GM12891 (cell line): ENCODE data around the gene ELP5.

ENCODE experiments used
- POLR2A ChIP-seq: IDR thresholded peaks from 2 replicates; pipeline ENCODE4 v1.6.1; 2011; ENCODE audit warnings: low read depth, low read length, control low read depth
- POLR2AphosphoS5 ChIP-seq: IDR thresholded peaks from 2 replicates; pipeline ENCODE4 v1.6.1; 2011; ENCODE audit warnings: low read depth, low read length, control low read depth
- SPI1 ChIP-seq: IDR thresholded peaks from 2 replicates; pipeline ENCODE4 v1.6.1; 2011; ENCODE audit warnings: low read depth, low read length, control low read depth
- TAF1 ChIP-seq: IDR thresholded peaks from 2 replicates; pipeline ENCODE4 v1.6.1; 2011; ENCODE audit warnings: low read depth, low read length, control low read depth

DNA sequence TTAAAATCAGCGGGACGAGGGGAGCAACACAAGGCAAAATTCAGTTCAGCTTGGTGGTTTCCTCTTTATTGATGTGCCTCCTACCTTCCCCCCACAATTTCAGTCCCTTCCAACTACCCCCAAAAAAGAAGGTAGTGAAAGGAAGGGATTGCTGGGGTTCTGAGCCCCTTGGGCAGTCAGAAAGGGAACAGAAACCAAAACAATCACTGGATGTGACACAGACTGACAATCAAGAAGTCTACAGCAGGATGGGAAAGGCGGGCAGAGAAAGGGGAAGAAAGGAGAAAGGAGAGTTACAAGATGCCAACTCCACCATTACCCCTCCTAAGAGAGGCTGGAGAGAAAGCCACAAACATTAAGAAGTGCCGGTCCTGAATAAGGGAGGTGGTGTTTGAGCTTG, 11.6 kb upstream of the ELP5 start:
- TF ChIP-seq POLR2AphosphoS5 (no peak), POLR2A (no peak), TAF1 (no peak), SPI1 (peak; percentile 68)
